DOHH2 (cell line): Measurements from ENCODE around the gene ABR.

ENCODE experiments used
- CTCF ChIP-seq: fragments of 200-600 bp; sonication (generic); IDR thresholded peaks from one replicate; pipeline ENCODE4 v1.5.1; 2014; ENCODE audit warnings: antibody characterized with exemption, mild to moderate bottlenecking, low read depth, low read length; ENCODE audit not compliant: poor library complexity, severe bottlenecking
- EZH2phosphoT487 ChIP-seq: fragments of 200-600 bp; sonication (generic); IDR thresholded peaks from 2 replicates; pipeline ENCODE4 v1.6.1; 2017; ENCODE audit warnings: borderline replicate concordance, mild to moderate bottlenecking, antibody characterized with exemption, low read length, moderate library complexity, mixed read lengths

GRCh38 chr17:1029922-1030644 is 149.7 kb downstream of the ABR start:
- no peak for TF ChIP-seq CTCF
- TF ChIP-seq EZH2phosphoT487, result no peak
